ENCODE measurements around the gene TRIM71.

The TRIM71 gene

GRCh38 chr3:32849046-32849445, 31.2 kb downstream of the TRIM71 start:
- H3K4me3 ChIP-seq (replicated peaks in 1 of 2; ENCODE audit: low read depth in 2 of 2, low read length in 2 of 2), result no peak overlapping the region
- no peak for TF ChIP-seq CTCF (IDR thresholded peaks at IDR 0.05; ENCODE audit: low read depth, low read length)
- no peak for DNase-seq (ENCODE audit: low read depth in 2 of 2)

GRCh38 chr3:32850226-32850625, 32.4 kb downstream of the TRIM71 start:
- H3K4me3 ChIP-seq (replicated peaks in 1 of 2; ENCODE audit: low read depth in 2 of 2, low read length in 2 of 2), result no peak overlapping the region
- TF ChIP-seq CTCF (IDR thresholded peaks at IDR 0.05; ENCODE audit: low read depth, low read length), result no peak

GRCh38 chr3:32850636-32851035, 32.8 kb downstream of the TRIM71 start:
- H3K4me3 ChIP-seq (replicated peaks in 1 of 2; ENCODE audit: low read depth in 2 of 2, low read length in 2 of 2), result no peak overlapping the region
- no peak for TF ChIP-seq CTCF (IDR thresholded peaks at IDR 0.05; ENCODE audit: low read depth, low read length)

More at GRCh38 chr3:32850226-32850625, 32.4 kb downstream of the TRIM71 start:
- DNase-seq (ENCODE audit: low read depth in 2 of 2), result peak; percentile 12 to 14

GRCh38 chr3:32852146-32852545, 34.3 kb downstream of the TRIM71 start:
- H3K4me3 ChIP-seq (replicated peaks in 1 of 2; ENCODE audit: low read depth in 2 of 2, low read length in 2 of 2), result no peak overlapping the region
- DNase-seq (ENCODE audit: low read depth in 2 of 2), result no peak
- TF ChIP-seq CTCF (IDR thresholded peaks at IDR 0.05; ENCODE audit: low read depth, low read length), result no peak

More at GRCh38 chr3:32850636-32851035, 32.8 kb downstream of the TRIM71 start:
- no peak for DNase-seq (ENCODE audit: low read depth in 2 of 2)

GRCh38 chr3:32855350-32855953, 37.7 kb downstream of the TRIM71 start:
- no peak overlapping the region for H3K4me3 ChIP-seq (replicated peaks in 1 of 2; ENCODE audit: low read depth in 2 of 2, low read length in 2 of 2)
- DNase-seq (ENCODE audit: low read depth in 2 of 2), result no peak
- no peak for TF ChIP-seq CTCF (IDR thresholded peaks at IDR 0.05; ENCODE audit: low read depth, low read length)

- DNase-seq (ENCODE audit: low read depth in 2 of 2), result peak in 1 of 2 donors; percentile 37
- TF ChIP-seq CTCF (IDR thresholded peaks at IDR 0.05; ENCODE audit: low read depth, low read length), result no peak
Measured at GRCh38 chr3:32856355-32856889, 38.6 kb downstream of the TRIM71 start.

More at GRCh38 chr3:32856355-32856889, 38.6 kb downstream of the TRIM71 start:
- no peak overlapping the region for H3K4me3 ChIP-seq (replicated peaks in 1 of 2; ENCODE audit: low read depth in 2 of 2, low read length in 2 of 2)

Data from cardiac fibroblast (primary cell).